GM12878 (cell line): Measurements from ENCODE around the gene AGAP1.

Experiments used
- CEBPB ChIP-seq, 2 experiments: fragments of 150-350 bp in 1 of 2; IDR thresholded peaks; 2 replicates each; pipeline ENCODE4 v1.6.1; 2012 to 2014; ENCODE audit warnings: low read depth in 2 of 2, low read length in 2 of 2, borderline replicate concordance in 1 of 2, inconsistent platforms in 1 of 2
- HDAC6 ChIP-seq: fragments of 200-600 bp; sonication (generic); IDR thresholded peaks from one replicate; pipeline ENCODE4 v1.8.0; 2017; ENCODE audit warnings: antibody characterized with exemption; ENCODE audit not compliant: unreplicated experiment
- KDM1A ChIP-seq: fragments of 200-600 bp; sonication (generic); IDR thresholded peaks from 2 replicates; pipeline ENCODE4 v1.6.1; 2016; ENCODE audit warnings: borderline replicate concordance
- TF ChIP-seq, protein P1 (sequence below), 3 experiments: IDR thresholded peaks in 2 of 3; conservative IDR thresholded peaks in 1 of 3; 2 replicates each; pipeline ENCODE4 v1.5.1; 2011; ENCODE audit warnings: low read depth in 3 of 3, low read length in 3 of 3, mild to moderate bottlenecking in 3 of 3, control low read depth in 2 of 3, moderate library complexity in 2 of 3, inconsistent platforms in 1 of 3, mixed read lengths in 1 of 3; ENCODE audit not compliant: control insufficient read depth in 2 of 3, insufficient read depth in 1 of 3; ENCODE audit errors: extremely low read depth in 1 of 3

DNA sequence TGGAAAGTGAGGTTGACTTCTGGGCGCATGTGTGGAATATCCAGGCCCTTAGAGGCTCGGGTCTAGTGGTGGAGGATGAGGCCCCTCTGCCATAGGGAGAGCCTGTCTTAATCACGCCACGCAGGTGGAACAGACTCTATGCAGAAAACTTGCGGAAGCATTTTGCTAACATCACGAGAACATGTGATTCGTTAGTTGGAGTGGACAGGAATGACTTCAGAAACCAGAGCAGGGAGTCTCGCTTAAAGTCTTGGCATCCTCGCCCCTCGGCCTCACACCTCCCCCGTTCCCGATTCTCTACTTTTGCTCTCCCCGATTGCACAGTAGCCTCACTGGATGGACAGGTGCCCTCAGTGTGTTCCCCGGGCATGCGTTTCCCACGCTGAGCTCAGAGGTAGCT lies 340.9 kb downstream of the AGAP1 start:
- TF ChIP-seq HDAC6 (no peak), CEBPB (IDR thresholded peaks at IDR 0.05; ENCODE audit: borderline replicate concordance in 1 of 2, low read depth in 2 of 2, low read length in 2 of 2) (no peak), KDM1A (no peak)
- TF ChIP-seq, protein P1, sequence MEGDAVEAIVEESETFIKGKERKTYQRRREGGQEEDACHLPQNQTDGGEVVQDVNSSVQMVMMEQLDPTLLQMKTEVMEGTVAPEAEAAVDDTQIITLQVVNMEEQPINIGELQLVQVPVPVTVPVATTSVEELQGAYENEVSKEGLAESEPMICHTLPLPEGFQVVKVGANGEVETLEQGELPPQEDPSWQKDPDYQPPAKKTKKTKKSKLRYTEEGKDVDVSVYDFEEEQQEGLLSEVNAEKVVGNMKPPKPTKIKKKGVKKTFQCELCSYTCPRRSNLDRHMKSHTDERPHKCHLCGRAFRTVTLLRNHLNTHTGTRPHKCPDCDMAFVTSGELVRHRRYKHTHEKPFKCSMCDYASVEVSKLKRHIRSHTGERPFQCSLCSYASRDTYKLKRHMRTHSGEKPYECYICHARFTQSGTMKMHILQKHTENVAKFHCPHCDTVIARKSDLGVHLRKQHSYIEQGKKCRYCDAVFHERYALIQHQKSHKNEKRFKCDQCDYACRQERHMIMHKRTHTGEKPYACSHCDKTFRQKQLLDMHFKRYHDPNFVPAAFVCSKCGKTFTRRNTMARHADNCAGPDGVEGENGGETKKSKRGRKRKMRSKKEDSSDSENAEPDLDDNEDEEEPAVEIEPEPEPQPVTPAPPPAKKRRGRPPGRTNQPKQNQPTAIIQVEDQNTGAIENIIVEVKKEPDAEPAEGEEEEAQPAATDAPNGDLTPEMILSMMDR (IDR thresholded peaks at IDR 0.05 in 2 of 3, conservative IDR thresholded peaks at IDR 0.05 in 1 of 3; ENCODE audit: control insufficient read depth in 2 of 3, extremely low read depth in 1 of 3, insufficient read depth in 1 of 3, low read depth in 3 of 3, low read length in 3 of 3), result no peak
